ENCODE results near the gene CEBPG.

CEBPG gene

GRCh38 chr19:33427801-33428626 is 54.5 kb downstream of the CEBPG start:
- Histone ChIP-seq H3K27me3 (ENCODE audit: control insufficient read depth in 5 of 5, insufficient read depth in 4 of 5, low read length in 5 of 5) (no peaks in the 10 kb centered on the region), H3K9ac (ENCODE audit: low read length in 5 of 5) (no peak overlapping the region), H3K9me3 (ENCODE audit: control insufficient read depth in 5 of 5, low read length in 5 of 5) (no peaks in the 10 kb centered on the region), H3K4me1 (ENCODE audit: control insufficient read depth in 5 of 5, insufficient read depth in 5 of 5, low read length in 5 of 5) (no peaks in the 10 kb centered on the region), H3K4me3 (ENCODE audit: low read depth in 1 of 5, low read length in 5 of 5) (no peak overlapping the region), H3K27ac (ENCODE audit: low read depth, low read length) (no peak overlapping the region), H3K36me3 (ENCODE audit: control insufficient read depth in 5 of 5, insufficient read depth in 5 of 5, low read length in 5 of 5) (peaks cover 0 to 10% (median 0%) of the 10 kb centered on the region in 5 donors)

GRCh38 chr19:33428627-33429125 is 55.2 kb downstream of the CEBPG start:
- H3K27ac ChIP-seq (ENCODE audit: low read depth, low read length), result no peak overlapping the region
- no peaks in the 10 kb centered on the region for H3K9me3 ChIP-seq (ENCODE audit: control insufficient read depth in 5 of 5, low read length in 5 of 5)
- peaks cover 0 to 10% (median 0%) of the 10 kb centered on the region in 5 donors for H3K36me3 ChIP-seq (ENCODE audit: control insufficient read depth in 5 of 5, insufficient read depth in 5 of 5, low read length in 5 of 5)
- no peak overlapping the region for H3K4me3 ChIP-seq (ENCODE audit: low read depth in 1 of 5, low read length in 5 of 5)
- no peaks in the 10 kb centered on the region for H3K4me1 ChIP-seq (ENCODE audit: control insufficient read depth in 5 of 5, insufficient read depth in 5 of 5, low read length in 5 of 5)
- no peak overlapping the region for H3K9ac ChIP-seq (ENCODE audit: low read length in 5 of 5)
- no peaks in the 10 kb centered on the region for H3K27me3 ChIP-seq (ENCODE audit: control insufficient read depth in 5 of 5, insufficient read depth in 4 of 5, low read length in 5 of 5)

DNA sequence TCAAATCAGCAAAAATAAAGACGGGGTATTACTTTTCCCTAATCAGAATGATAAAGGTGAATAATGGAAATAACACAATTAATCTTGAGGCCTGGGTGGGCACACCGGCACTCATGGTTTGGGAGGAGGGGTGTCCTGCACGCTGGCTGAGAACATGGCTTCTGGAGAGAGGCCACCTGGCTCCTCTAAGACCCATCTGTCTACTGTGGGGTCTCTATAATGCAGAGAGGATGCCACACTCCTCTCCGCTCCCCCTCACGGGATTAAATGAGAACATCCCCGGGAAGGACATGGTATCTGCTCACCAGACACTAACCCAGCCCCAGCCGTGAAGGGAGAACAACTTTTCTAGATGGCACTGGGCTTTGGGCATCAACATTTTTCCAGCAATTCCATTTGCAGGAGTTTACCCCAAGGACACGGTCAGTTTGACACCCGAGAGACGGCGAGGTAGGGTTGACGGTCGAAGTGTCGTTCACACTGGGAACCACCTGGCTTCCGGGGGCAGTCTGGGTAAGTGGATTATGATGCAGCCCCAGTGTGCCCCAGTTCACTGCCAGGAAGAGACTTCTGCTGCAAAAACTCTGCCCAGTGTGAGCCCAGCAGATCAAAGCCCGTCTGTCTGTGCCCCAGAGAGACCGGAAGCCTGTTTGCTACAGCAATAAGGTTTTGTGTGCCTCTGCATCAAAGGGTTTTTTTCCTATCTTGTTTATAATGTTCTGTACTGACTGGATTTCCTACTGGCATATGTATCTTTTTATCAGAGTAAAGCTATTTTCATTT is 56.6 kb downstream of the CEBPG start:
- peaks cover 0 to 9% (median 4%) of the 10 kb centered on the region in 5 donors for H3K36me3 ChIP-seq (ENCODE audit: control insufficient read depth in 5 of 5, insufficient read depth in 5 of 5, low read length in 5 of 5)
- H3K4me3 ChIP-seq (ENCODE audit: low read depth in 1 of 5, low read length in 5 of 5), result no peak overlapping the region
- no peaks in the 10 kb centered on the region for H3K27me3 ChIP-seq (ENCODE audit: control insufficient read depth in 5 of 5, insufficient read depth in 4 of 5, low read length in 5 of 5)
- H3K4me1 ChIP-seq (ENCODE audit: control insufficient read depth in 5 of 5, insufficient read depth in 5 of 5, low read length in 5 of 5), result no peaks in the 10 kb centered on the region
- H3K9me3 ChIP-seq (ENCODE audit: control insufficient read depth in 5 of 5, low read length in 5 of 5), result no peaks in the 10 kb centered on the region
- H3K27ac ChIP-seq (ENCODE audit: low read depth, low read length), result no peak overlapping the region
- no peak overlapping the region for H3K9ac ChIP-seq (ENCODE audit: low read length in 5 of 5)

- Histone ChIP-seq H3K27ac (ENCODE audit: low read depth, low read length) (no peak overlapping the region), H3K9ac (ENCODE audit: low read length in 5 of 5) (no peak overlapping the region), H3K4me3 (ENCODE audit: low read depth in 1 of 5, low read length in 5 of 5) (no peak overlapping the region), H3K4me1 (ENCODE audit: control insufficient read depth in 5 of 5, insufficient read depth in 5 of 5, low read length in 5 of 5) (no peaks in the 10 kb centered on the region), H3K27me3 (ENCODE audit: control insufficient read depth in 5 of 5, insufficient read depth in 4 of 5, low read length in 5 of 5) (no peaks in the 10 kb centered on the region), H3K36me3 (ENCODE audit: control insufficient read depth in 5 of 5, insufficient read depth in 5 of 5, low read length in 5 of 5) (peaks cover 0 to 14% (median 4%) of the 10 kb centered on the region in 5 donors), H3K9me3 (ENCODE audit: control insufficient read depth in 5 of 5, low read length in 5 of 5) (no peaks in the 10 kb centered on the region)
These were observed 57.3 kb downstream of the CEBPG start for GRCh38 chr19:33430674-33431277.

- H3K4me3 ChIP-seq (ENCODE audit: low read depth in 1 of 5, low read length in 5 of 5), result no peak overlapping the region
- no peaks in the 10 kb centered on the region for H3K27me3 ChIP-seq (ENCODE audit: control insufficient read depth in 5 of 5, insufficient read depth in 4 of 5, low read length in 5 of 5)
- H3K27ac ChIP-seq (ENCODE audit: low read depth, low read length), result no peak overlapping the region
- no peaks in the 10 kb centered on the region for H3K4me1 ChIP-seq (ENCODE audit: control insufficient read depth in 5 of 5, insufficient read depth in 5 of 5, low read length in 5 of 5)
- peaks cover 0 to 20% (median 5%) of the 10 kb centered on the region in 5 donors for H3K36me3 ChIP-seq (ENCODE audit: control insufficient read depth in 5 of 5, insufficient read depth in 5 of 5, low read length in 5 of 5)
- H3K9me3 ChIP-seq (ENCODE audit: control insufficient read depth in 5 of 5, low read length in 5 of 5), result no peaks in the 10 kb centered on the region
- H3K9ac ChIP-seq (ENCODE audit: low read length in 5 of 5), result no peak overlapping the region
These were observed 58.5 kb downstream of the CEBPG start for GRCh38 chr19:33432015-33432414.

Data from subcutaneous abdominal adipose tissue (tissue), 5 donors.